HCT116 (cell line): ENCODE data around the gene CLEC16A. TPM values are rescaled to one million over a fixed set of nuclear protein-coding genes. Genes with fewer than 3 reads are reported as not detected.

Experiments
- ATAC-seq: fragments of 200-7000 bp; cut with Tn5 transposase; 2 replicates; pipeline ENCODE4 v1.9.1; 2020; ENCODE audit warnings: mild to moderate bottlenecking, moderate library complexity
- BruUV-seq: library from RNA; stranded (reverse); fragments of 400-500 nt; replicated peaks from 2 replicates; lab custom pipeline; 2021; lab: Mats Ljungman, UMichigan
- CTCF ChIA-PET: fragments of 300-600 bp; sonication (Branson Sonifier 250); formaldehyde crosslinking; loops from one replicate; lab custom pipeline; 2021; ENCODE audit warnings: antibody characterized with exemption; lab: Charles Lee
- POLR2A ChIA-PET: fragments of 300-600, 350-600 bp; sonication (Branson Sonifier 250); formaldehyde crosslinking; loops from one replicate; lab custom pipeline; 2021; ENCODE audit warnings: antibody characterized with exemption; lab: Charles Lee
- RAD21 ChIA-PET, 2 experiments: fragments of 300-600 bp; sonication (Branson Sonifier 250); formaldehyde crosslinking; loops; one replicate each; lab custom pipeline; 2023; ENCODE audit warnings: low total read pairs in 2 of 2; ENCODE audit not compliant: uncharacterized antibody in 2 of 2, unreplicated experiment in 2 of 2, low non-redundant PET in 1 of 2; lab: Charles Lee
- DNase-seq: peaks from one replicate; pipeline ENCODE4 v3.0.0-alpha.2; 2010; ENCODE audit warnings: low read depth, low spot score
- H2AFZ ChIP-seq: fragments of 200-600 bp; shearing (Covaris generic), sonication (generic); 2 replicates; pipeline ENCODE4 v1.6.1; 2017; ENCODE audit warnings: low read depth, mixed run types, mixed read lengths, antibody characterized with exemption, low read length; ENCODE audit not compliant: poor library complexity, severe bottlenecking
- H3K27ac ChIP-seq: 2 replicates; pipeline ENCODE4 v1.5.1; 2012; ENCODE audit warnings: low read depth, low read length
- H3K27me3 ChIP-seq: fragments of 200-600 bp; sonication (generic); 2 replicates; pipeline ENCODE4 v1.6.1; 2016; ENCODE audit warnings: mixed run types, low read length, mixed read lengths; ENCODE audit not compliant: insufficient read depth
- H3K36me3 ChIP-seq, 2 experiments: fragments of 200-500 bp in 1 of 2; fragments of 200-600 bp in 1 of 2; sonication (Bioruptor generic) in 1 of 2; sonication (generic) in 1 of 2; 2 replicates each; pipeline versions ENCODE4 v1.5.1 to v1.6.1; 2014 to 2016; ENCODE audit warnings: low read length in 2 of 2, inconsistent platforms in 1 of 2, mixed read lengths in 1 of 2, mixed run types in 1 of 2; ENCODE audit not compliant: insufficient read depth in 2 of 2, control insufficient read depth in 1 of 2
- H3K4me1 ChIP-seq, 2 experiments: fragments of 200-600 bp in 1 of 2; sonication (generic) in 1 of 2; 2 replicates each; pipeline versions ENCODE4 v1.5.1 to v1.6.1; 2012 to 2017; ENCODE audit warnings: low read length in 2 of 2, inconsistent platforms in 1 of 2, mild to moderate bottlenecking in 1 of 2, mixed read lengths in 1 of 2, mixed run types in 1 of 2, moderate library complexity in 1 of 2; ENCODE audit not compliant: insufficient read depth in 2 of 2, control insufficient read depth in 1 of 2
- H3K4me2 ChIP-seq: fragments of 200-600 bp; sonication (generic); 2 replicates; pipeline ENCODE4 v1.6.1; 2017; ENCODE audit warnings: mixed run types, low read length, mixed read lengths
- H3K4me3 ChIP-seq, 2 experiments: fragments of 200-600 bp in 1 of 2; sonication (generic) in 1 of 2; replicated peaks in 1 of 2; 2 replicates each; pipeline ENCODE4 v1.5.1; 2011 to 2016; ENCODE audit warnings: low read length in 2 of 2, control low read depth in 1 of 2, low read depth in 1 of 2, mild to moderate bottlenecking in 1 of 2, mixed read lengths in 1 of 2, mixed run types in 1 of 2
- H3K79me2 ChIP-seq: fragments of 200-600 bp; sonication (generic); 2 replicates; pipeline ENCODE4 v1.6.1; 2017; ENCODE audit warnings: mild to moderate bottlenecking, mixed run types, low read length, moderate library complexity, mixed read lengths; ENCODE audit not compliant: insufficient read depth
- H3K9ac ChIP-seq: fragments of 200-600 bp; sonication (generic); 2 replicates; pipeline ENCODE4 v1.6.1; 2016; ENCODE audit warnings: low read length, mixed read lengths
- H3K9me2 ChIP-seq: fragments of 200-600 bp; sonication (generic), shearing (Covaris generic); 2 replicates; pipeline ENCODE4 v1.6.1; 2017; ENCODE audit warnings: mixed run types, mild to moderate bottlenecking, moderate library complexity; ENCODE audit not compliant: insufficient read depth
- H3K9me3 ChIP-seq, 2 experiments: fragments of 200-500 bp in 1 of 2; fragments of 200-600 bp in 1 of 2; sonication (Bioruptor generic) in 1 of 2; sonication (generic) in 1 of 2; 2 replicates each; pipeline ENCODE4 v1.6.1; 2014 to 2017; ENCODE audit warnings: low read length in 2 of 2, mixed read lengths in 2 of 2, inconsistent platforms in 1 of 2, low read depth in 1 of 2, mild to moderate bottlenecking in 1 of 2, mixed run types in 1 of 2, moderate library complexity in 1 of 2; ENCODE audit not compliant: control insufficient read depth in 1 of 2, insufficient read depth in 1 of 2
- H4K20me1 ChIP-seq: fragments of 200-600 bp; sonication (generic), shearing (Covaris generic); 2 replicates; pipeline ENCODE4 v1.6.1; 2017; ENCODE audit warnings: mixed run types, mild to moderate bottlenecking, moderate library complexity; ENCODE audit not compliant: insufficient read depth
- CBX3 ChIP-seq: IDR thresholded peaks from 2 replicates; pipeline ENCODE4 v1.6.1; 2012; ENCODE audit warnings: low read depth
- CEBPB ChIP-seq: IDR thresholded peaks from 2 replicates; pipeline ENCODE4 v1.6.1; 2012; ENCODE audit warnings: low read depth
- EGR1 ChIP-seq: IDR thresholded peaks from 2 replicates; pipeline ENCODE4 v1.6.1; 2012; ENCODE audit warnings: low read depth
- EZH2 ChIP-seq: fragments of 200-600 bp; sonication (generic); IDR thresholded peaks from 2 replicates; pipeline ENCODE4 v1.6.1; 2017; ENCODE audit warnings: antibody characterized with exemption, mixed run types
- EZH2phosphoT487 ChIP-seq: fragments of 200-600 bp; IDR thresholded peaks from 2 replicates; pipeline ENCODE4 v1.6.1; 2018; ENCODE audit warnings: antibody characterized with exemption, borderline replicate concordance
- FOSL1 ChIP-seq: IDR thresholded peaks from 2 replicates; pipeline ENCODE4 v1.6.1; 2012; ENCODE audit warnings: low read depth
- MAX ChIP-seq: IDR thresholded peaks from 2 replicates; pipeline ENCODE4 v1.6.1; 2012
- POLR2A ChIP-seq: IDR thresholded peaks from 2 replicates; pipeline ENCODE4 v1.7.0; 2011; ENCODE audit warnings: borderline replicate concordance; ENCODE audit not compliant: insufficient read depth, insufficient read length; ENCODE audit errors: extremely low read depth
- POLR2AphosphoS5 ChIP-seq: IDR thresholded peaks from 2 replicates; pipeline ENCODE4 v1.6.1; 2011; ENCODE audit warnings: mild to moderate bottlenecking, low read depth, low read length, moderate library complexity
- RAD21 ChIP-seq: IDR thresholded peaks from 2 replicates; pipeline ENCODE4 v1.6.1; 2012; ENCODE audit warnings: low read depth, mild to moderate bottlenecking
- SIN3A ChIP-seq: IDR thresholded peaks from 2 replicates; pipeline ENCODE4 v1.6.1; 2012; ENCODE audit warnings: low read depth
- SP1 ChIP-seq: IDR thresholded peaks from 2 replicates; pipeline ENCODE4 v1.6.1; 2012; ENCODE audit warnings: low read depth
- SRF ChIP-seq: IDR thresholded peaks from 2 replicates; pipeline ENCODE4 v1.6.1; 2012; ENCODE audit warnings: low read depth
- TCF7L2 ChIP-seq: IDR thresholded peaks from 2 replicates; pipeline ENCODE4 v1.7.0; 2011; ENCODE audit warnings: borderline replicate concordance, inconsistent platforms; ENCODE audit not compliant: insufficient read depth, insufficient read length; ENCODE audit errors: extremely low read depth
- YY1 ChIP-seq: IDR thresholded peaks from 2 replicates; pipeline ENCODE4 v1.6.1; 2011; ENCODE audit warnings: low read length, low read depth, moderate library complexity, mild to moderate bottlenecking; ENCODE audit not compliant: insufficient replicate concordance; ENCODE audit errors: extremely low read depth
- ZBTB33 ChIP-seq: IDR thresholded peaks from 2 replicates; pipeline ENCODE4 v1.6.1; 2011; ENCODE audit warnings: mild to moderate bottlenecking, low read length, moderate library complexity; ENCODE audit not compliant: insufficient replicate concordance; ENCODE audit errors: extremely low read depth
- ZNF274 ChIP-seq: fragments of 200-500 bp; sonication (Bioruptor generic); IDR thresholded peaks from 2 replicates; pipeline ENCODE4 v1.6.1; 2014; ENCODE audit warnings: mild to moderate bottlenecking, low read depth, low read length, inconsistent platforms
- intact Hi-C: fragments of 100-400 bp; cut with micrococcal nuclease; formaldehyde crosslinking; loops from 2 replicates; pipeline ENCODE4 v1.10.0; 2022
- total RNA-seq: library from RNA; stranded (reverse); gene quantifications from one replicate; pipeline ENCODE4 v1.2.1, GENCODE V29; 2021; ENCODE audit not compliant: unreplicated experiment
- TF ChIP-seq, protein P1 (sequence below): IDR thresholded peaks from 2 replicates; pipeline ENCODE4 v1.6.1; 2012; ENCODE audit warnings: low read depth
- TF ChIP-seq, protein P2 (sequence below): IDR thresholded peaks from 2 replicates; pipeline ENCODE4 v1.6.1; 2012

The CLEC16A gene
- total RNA-seq, 1 experiment from 2014 or later = 18.0 TPM

- TF ChIP-seq, protein P1, sequence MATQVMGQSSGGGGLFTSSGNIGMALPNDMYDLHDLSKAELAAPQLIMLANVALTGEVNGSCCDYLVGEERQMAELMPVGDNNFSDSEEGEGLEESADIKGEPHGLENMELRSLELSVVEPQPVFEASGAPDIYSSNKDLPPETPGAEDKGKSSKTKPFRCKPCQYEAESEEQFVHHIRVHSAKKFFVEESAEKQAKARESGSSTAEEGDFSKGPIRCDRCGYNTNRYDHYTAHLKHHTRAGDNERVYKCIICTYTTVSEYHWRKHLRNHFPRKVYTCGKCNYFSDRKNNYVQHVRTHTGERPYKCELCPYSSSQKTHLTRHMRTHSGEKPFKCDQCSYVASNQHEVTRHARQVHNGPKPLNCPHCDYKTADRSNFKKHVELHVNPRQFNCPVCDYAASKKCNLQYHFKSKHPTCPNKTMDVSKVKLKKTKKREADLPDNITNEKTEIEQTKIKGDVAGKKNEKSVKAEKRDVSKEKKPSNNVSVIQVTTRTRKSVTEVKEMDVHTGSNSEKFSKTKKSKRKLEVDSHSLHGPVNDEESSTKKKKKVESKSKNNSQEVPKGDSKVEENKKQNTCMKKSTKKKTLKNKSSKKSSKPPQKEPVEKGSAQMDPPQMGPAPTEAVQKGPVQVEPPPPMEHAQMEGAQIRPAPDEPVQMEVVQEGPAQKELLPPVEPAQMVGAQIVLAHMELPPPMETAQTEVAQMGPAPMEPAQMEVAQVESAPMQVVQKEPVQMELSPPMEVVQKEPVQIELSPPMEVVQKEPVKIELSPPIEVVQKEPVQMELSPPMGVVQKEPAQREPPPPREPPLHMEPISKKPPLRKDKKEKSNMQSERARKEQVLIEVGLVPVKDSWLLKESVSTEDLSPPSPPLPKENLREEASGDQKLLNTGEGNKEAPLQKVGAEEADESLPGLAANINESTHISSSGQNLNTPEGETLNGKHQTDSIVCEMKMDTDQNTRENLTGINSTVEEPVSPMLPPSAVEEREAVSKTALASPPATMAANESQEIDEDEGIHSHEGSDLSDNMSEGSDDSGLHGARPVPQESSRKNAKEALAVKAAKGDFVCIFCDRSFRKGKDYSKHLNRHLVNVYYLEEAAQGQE = no peak
- TF ChIP-seq POLR2AphosphoS5 = no peak
These were observed 137.9 kb downstream of the CLEC16A start (continued) for GRCh38 chr16:11082108-11082859.

- no peaks in the 10 kb centered on the region for H3K27me3 ChIP-seq
- ATAC-seq (no peak), DNase-seq (no peak)
- H3K4me1 ChIP-seq = peaks cover 52 to 72% of the 10 kb centered on the region in 2 experiments
- RAD21 ChIA-PET = no interaction called here
- no TSS peak for BruUV-seq
- no peak overlapping the region for H3K9ac ChIP-seq
- no peak overlapping the region for H3K4me3 ChIP-seq
- no peak overlapping the region for H3K27ac ChIP-seq
- no peaks in the 10 kb centered on the region for H4K20me1 ChIP-seq
- no peaks in the 10 kb centered on the region for H3K9me2 ChIP-seq
- no peaks in the 10 kb centered on the region for H3K9me3 ChIP-seq
- H3K79me2 ChIP-seq = no peaks in the 10 kb centered on the region
- no peaks in the 10 kb centered on the region for H3K36me3 ChIP-seq
- CTCF ChIA-PET = no interaction called here
- no peak overlapping the region for H3K4me2 ChIP-seq
- POLR2A ChIA-PET = no interaction called here
- intact Hi-C loops = no loop called here
- no peak overlapping the region for H2AFZ ChIP-seq
- TF ChIP-seq EGR1 (no peak), RAD21 (no peak), EZH2 (no peak), SP1 (no peak), TCF7L2 (no peak), SRF (no peak), SIN3A (no peak), CEBPB (no peak), ZBTB33 (no peak), CBX3 (no peak), YY1 (no peak), POLR2AphosphoS5 (no peak), MAX (no peak), POLR2A (no peak), EZH2phosphoT487 (no peak), ZNF274 (no peak), FOSL1 (no peak)
- TF ChIP-seq, protein P2, sequence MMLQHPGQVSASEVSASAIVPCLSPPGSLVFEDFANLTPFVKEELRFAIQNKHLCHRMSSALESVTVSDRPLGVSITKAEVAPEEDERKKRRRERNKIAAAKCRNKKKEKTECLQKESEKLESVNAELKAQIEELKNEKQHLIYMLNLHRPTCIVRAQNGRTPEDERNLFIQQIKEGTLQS = no peak
These were observed 138.6 kb downstream of the CLEC16A start for GRCh38 chr16:11082860-11083388.
